Neuronal stem cell (in vitro differentiated cells): ENCODE data around the gene YTHDF1.
A peak's percentile ranks its signal among the peaks of the same experiment; 100 is the strongest.

ENCODE experiments used
- DNase-seq: peaks from one replicate; pipeline ENCODE4 v3.0.0-alpha.2; 2013; ENCODE audit warnings: low spot score
- H2AFZ ChIP-seq: one replicate; pipeline ENCODE4 v1.6.1; 2013; ENCODE audit warnings: mild to moderate bottlenecking, low read length, inconsistent platforms
- H2AK5ac ChIP-seq: 2 replicates; pipeline ENCODE4 v1.6.1; 2013; ENCODE audit warnings: low read depth, mild to moderate bottlenecking, inconsistent platforms, low read length, moderate library complexity, mixed read lengths
- H2BK120ac ChIP-seq: 2 replicates; pipeline ENCODE4 v1.6.1; 2013; ENCODE audit warnings: low read depth, mild to moderate bottlenecking, inconsistent platforms, low read length, moderate library complexity, mixed read lengths
- H2BK12ac ChIP-seq: one replicate; pipeline ENCODE4 v1.6.1; 2013; ENCODE audit warnings: low read length, inconsistent platforms
- H2BK15ac ChIP-seq: 2 replicates; pipeline ENCODE4 v1.6.1; 2013; ENCODE audit warnings: mild to moderate bottlenecking, low read length, inconsistent platforms, mixed read lengths
- H2BK5ac ChIP-seq: one replicate; pipeline ENCODE4 v1.6.1; 2013; ENCODE audit warnings: inconsistent platforms, mild to moderate bottlenecking, low read length, moderate library complexity
- H3K14ac ChIP-seq: one replicate; pipeline ENCODE4 v1.6.1; 2013; ENCODE audit warnings: low read length, inconsistent platforms
- H3K18ac ChIP-seq: 2 replicates; pipeline ENCODE4 v1.6.1; 2013; ENCODE audit warnings: low read length, inconsistent platforms
- H3K23ac ChIP-seq: 2 replicates; pipeline ENCODE4 v1.6.1; 2013; ENCODE audit warnings: low read depth, mild to moderate bottlenecking, mixed read lengths, low read length, inconsistent platforms; ENCODE audit not compliant: poor library complexity
- H3K27ac ChIP-seq: replicated peaks from 3 replicates; pipeline ENCODE4 v1.5.1; 2013; ENCODE audit warnings: low read length, inconsistent platforms
- H3K27me3 ChIP-seq, 3 experiments: 2 replicates each; pipeline ENCODE4 v1.6.1; 2013; ENCODE audit warnings: low read length in 3 of 3, mild to moderate bottlenecking in 2 of 3, inconsistent platforms in 1 of 3, low read depth in 1 of 3, mixed read lengths in 1 of 3, moderate library complexity in 1 of 3; ENCODE audit not compliant: control insufficient read depth in 3 of 3, insufficient read depth in 3 of 3
- H3K36me3 ChIP-seq, 2 donors: replicated peaks in 1 of 2; 2 replicates each; pipeline ENCODE4 v1.6.1; 2013; ENCODE audit warnings: low read length in 2 of 2; ENCODE audit not compliant: control insufficient read depth in 2 of 2, insufficient read depth in 2 of 2
- H3K4ac ChIP-seq: 2 replicates; pipeline ENCODE4 v1.6.1; 2013; ENCODE audit warnings: inconsistent platforms, mild to moderate bottlenecking, low read length, moderate library complexity
- H3K4me1 ChIP-seq, 2 donors: 1 replicate in 1 of 2; 2 replicates in 1 of 2; pipeline ENCODE4 v1.6.1; 2013; ENCODE audit warnings: low read length in 2 of 2, low read depth in 1 of 2; ENCODE audit not compliant: control insufficient read depth in 2 of 2, insufficient read depth in 1 of 2
- H3K4me2 ChIP-seq: one replicate; pipeline ENCODE4 v1.6.1; 2013; ENCODE audit warnings: mild to moderate bottlenecking, low read length, inconsistent platforms; ENCODE audit not compliant: insufficient read depth, poor library complexity, severe bottlenecking
- H3K4me3 ChIP-seq, 2 donors: 2 replicates each; pipeline ENCODE4 v1.5.1; 2013; ENCODE audit warnings: low read length in 2 of 2, mild to moderate bottlenecking in 2 of 2, inconsistent platforms in 1 of 2, moderate library complexity in 1 of 2
- H3K79me1 ChIP-seq: one replicate; pipeline ENCODE4 v1.6.1; 2013; ENCODE audit warnings: low read depth, mild to moderate bottlenecking, inconsistent platforms, low read length, moderate library complexity
- H3K9ac ChIP-seq: one replicate; pipeline ENCODE4 v1.6.1; 2013; ENCODE audit warnings: mild to moderate bottlenecking, low read depth, low read length, inconsistent platforms; ENCODE audit not compliant: poor library complexity
- H3K9me3 ChIP-seq, 2 donors: replicated peaks in 1 of 2; 2 replicates each; pipeline versions ENCODE3 to v1.6.1; 2013; ENCODE audit warnings: low read length in 2 of 2, mild to moderate bottlenecking in 2 of 2, inconsistent platforms in 1 of 2, low read depth in 1 of 2, mixed read lengths in 1 of 2, moderate library complexity in 1 of 2; ENCODE audit not compliant: control insufficient read depth in 2 of 2, insufficient read depth in 1 of 2
- H4K8ac ChIP-seq: one replicate; pipeline ENCODE4 v1.6.1; 2013; ENCODE audit warnings: low read depth, mild to moderate bottlenecking, inconsistent platforms, low read length, moderate library complexity
- H4K91ac ChIP-seq: one replicate; pipeline ENCODE4 v1.6.1; 2013; ENCODE audit warnings: low read length, low read depth, mild to moderate bottlenecking, inconsistent platforms; ENCODE audit not compliant: poor library complexity
- WGBS, 2 donors: extraction: QIAGEN DNeasy Blood & Tissue Kit; methylation state at CpG; one replicate each; pipeline ENCODE4 v1.1.7; 2013; ENCODE audit warnings: missing lambda C conversion rate in 2 of 2, mixed read lengths in 1 of 2; ENCODE audit not compliant: insufficient read length in 2 of 2, insufficient replicate concordance in 1 of 2; ENCODE audit errors: extremely low coverage in 2 of 2; 5-methylcytosine and 5-hydroxymethylcytosine counted together

Gene YTHDF1

DNA sequence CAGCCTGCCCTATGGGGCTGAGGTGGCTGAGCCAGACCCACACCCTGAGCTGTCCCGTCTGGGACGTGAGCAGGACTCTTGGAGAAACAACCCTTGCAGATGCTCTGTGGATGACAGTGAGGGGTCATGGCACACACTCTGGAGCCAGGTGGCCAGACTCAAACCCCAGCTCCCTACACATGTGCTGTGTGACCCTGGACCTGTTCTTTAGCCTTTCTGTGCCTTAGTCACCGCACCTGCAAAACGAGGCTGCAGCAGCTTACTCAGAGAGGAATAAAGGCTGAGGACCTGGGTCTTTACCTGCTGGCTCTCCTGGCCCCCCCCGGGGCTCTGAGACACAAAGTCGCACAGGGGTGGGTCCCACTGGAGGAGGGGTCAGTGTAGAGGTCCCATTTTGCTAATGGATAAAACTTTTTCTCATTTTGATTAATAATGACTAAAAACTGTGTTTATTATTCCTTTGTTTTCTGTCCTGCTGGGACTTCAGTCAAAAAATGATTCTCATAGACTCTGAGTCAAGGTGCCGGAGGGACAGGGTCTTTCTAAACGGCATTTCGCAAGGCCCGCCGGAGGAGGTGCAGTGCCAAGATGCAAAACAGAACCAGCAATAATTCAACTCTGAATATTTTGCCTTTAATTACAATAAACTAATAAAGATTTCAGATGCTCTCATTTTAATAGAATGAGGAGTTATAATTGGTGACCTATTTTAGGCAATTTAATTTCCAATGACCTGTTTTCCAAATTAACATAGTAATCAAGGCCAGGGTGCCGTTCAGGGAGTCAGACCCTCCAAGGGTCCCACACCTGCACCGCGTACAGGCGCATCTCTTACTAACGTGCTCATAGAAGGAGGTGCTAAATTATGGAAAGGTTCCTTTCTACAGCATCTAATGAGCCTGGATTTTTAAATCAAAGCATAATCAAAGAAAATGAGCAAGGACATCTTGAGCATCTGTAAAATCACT is 62.4 kb downstream of the YTHDF1 start:
- no peak overlapping the region for H3K27ac ChIP-seq
- no peak overlapping the region for H3K4me3 ChIP-seq
- peak overlapping the region; percentile 82 for H3K14ac ChIP-seq
- no peak overlapping the region for H2BK12ac ChIP-seq
- H3K23ac ChIP-seq: no peak overlapping the region
- no peak overlapping the region for H2BK120ac ChIP-seq
- H2AK5ac ChIP-seq: no peak overlapping the region
- H3K9ac ChIP-seq: no peak overlapping the region
- H2BK15ac ChIP-seq: no peak overlapping the region
- H3K4ac ChIP-seq: no peak overlapping the region
- H3K79me1 ChIP-seq: no peaks in the 10 kb centered on the region
- no peak overlapping the region for H2BK5ac ChIP-seq
- H3K36me3 ChIP-seq: no peaks in the 10 kb centered on the region
- no peaks in the 10 kb centered on the region for H3K4me1 ChIP-seq
- H4K8ac ChIP-seq: no peak overlapping the region
- H3K27me3 ChIP-seq: peaks cover 0 to 62% (median 0%) of the 10 kb centered on the region in 3 experiments
- peak overlapping the region; percentile 7 for H3K18ac ChIP-seq
- no peaks in the 10 kb centered on the region for H3K9me3 ChIP-seq
- no peak overlapping the region for H4K91ac ChIP-seq
- DNase-seq: no peak
- WGBS, 2 donors: no CpG with 5 or more reads among the region's 16 CpGs
- peak overlapping the region; percentile 11 for H3K4me2 ChIP-seq
- no peak overlapping the region for H2AFZ ChIP-seq

DNA sequence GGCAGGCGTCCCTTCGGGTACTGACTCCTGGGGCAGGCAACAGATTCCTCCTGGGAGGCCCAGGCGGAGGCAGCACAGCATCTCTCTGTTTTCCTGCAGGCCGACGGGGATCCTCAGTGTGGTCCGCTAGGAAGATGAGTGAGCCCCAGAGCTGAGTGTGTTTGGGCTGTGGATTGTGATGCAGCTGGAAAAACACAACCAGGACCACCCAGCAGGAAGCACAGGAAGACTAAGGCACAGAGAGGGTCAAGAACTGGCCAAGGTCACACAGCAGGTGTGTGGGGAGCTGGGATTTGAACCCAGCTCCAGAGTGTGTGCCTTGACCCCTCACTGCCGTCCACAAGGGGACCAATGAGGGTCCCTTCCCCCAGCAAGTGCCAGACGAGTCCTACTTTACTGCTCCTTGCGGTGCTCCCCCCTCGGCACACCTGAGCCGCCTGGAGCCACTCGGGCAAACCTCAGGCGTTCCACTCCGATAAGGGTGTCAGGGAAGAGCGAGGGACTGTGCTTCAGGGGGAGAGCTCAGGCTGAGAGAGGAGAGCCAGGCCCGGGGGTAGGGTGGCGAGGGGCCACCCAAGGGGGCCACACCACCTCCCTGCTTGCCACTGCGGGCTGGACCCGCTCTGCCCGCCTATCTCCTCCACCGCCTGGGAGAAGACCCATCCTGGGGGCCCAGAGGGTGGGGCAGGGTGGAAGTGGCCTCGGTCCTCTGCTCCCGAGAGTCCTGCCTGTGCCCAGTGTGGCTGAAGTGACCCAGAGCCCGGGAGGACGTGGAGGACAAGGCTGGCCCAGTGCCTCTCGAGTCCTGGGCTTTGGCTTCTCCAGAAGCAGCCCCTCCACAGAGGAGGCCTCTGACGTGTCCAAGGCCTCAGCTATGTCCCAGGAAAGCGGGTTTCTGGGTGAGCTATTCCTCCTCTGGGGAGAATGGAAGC is 63.3 kb downstream of the YTHDF1 start:
- no peak overlapping the region for H3K27ac ChIP-seq
- H3K27me3 ChIP-seq: peaks cover 0 to 62% (median 0%) of the 10 kb centered on the region in 3 experiments
- H3K9me3 ChIP-seq: peaks cover 3 to 8% of the 10 kb centered on the region in 2 donors

DNA sequence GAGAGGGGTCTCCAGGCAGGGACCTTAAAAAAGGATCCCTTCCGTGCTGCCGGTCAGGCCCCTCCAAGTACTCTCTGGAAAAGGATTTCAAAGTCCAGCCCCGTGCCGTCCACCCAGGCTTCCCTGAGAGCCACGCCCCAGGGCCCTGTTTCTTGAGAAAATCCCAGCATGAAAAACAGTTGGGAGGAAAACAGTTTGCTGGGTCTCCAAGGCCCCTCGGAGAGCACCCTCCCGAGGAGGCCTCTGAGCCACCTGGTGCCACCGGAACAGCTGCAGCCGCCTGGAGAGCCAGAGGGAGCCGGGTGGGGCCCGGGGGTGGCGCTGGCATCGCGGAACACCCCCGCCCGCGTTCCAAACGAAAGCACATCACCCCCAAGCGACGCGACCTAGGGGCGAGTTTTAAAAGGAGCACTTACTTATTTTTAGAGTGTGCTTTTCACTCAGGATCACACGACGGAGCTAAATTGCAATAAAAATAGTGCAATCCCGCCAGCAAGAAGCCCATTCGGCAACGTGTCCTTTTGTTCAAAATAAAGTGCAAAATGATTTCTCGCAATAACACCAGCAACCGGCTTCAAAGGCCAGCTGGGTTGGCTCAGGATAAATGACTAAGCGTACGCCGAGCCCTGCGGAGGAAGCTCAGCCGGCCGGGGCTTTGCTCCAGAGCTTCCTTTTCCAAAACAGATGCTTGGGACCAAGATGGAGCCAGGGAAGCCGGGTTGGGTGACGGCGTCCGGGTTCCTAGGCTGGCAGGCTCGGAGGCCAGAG is 64.2 kb downstream of the YTHDF1 start:
- Histone ChIP-seq H4K8ac (no peak overlapping the region), H2AFZ (no peak overlapping the region), H3K18ac (peak overlapping the region; percentile 48), H2BK15ac (peak overlapping the region; percentile 93), H2BK5ac (no peak overlapping the region), H3K4me2 (no peak overlapping the region), H2AK5ac (peak overlapping the region; percentile 90), H3K79me1 (no peaks in the 10 kb centered on the region), H3K4ac (no peak overlapping the region), H3K27me3 (peaks cover 0 to 62% (median 0%) of the 10 kb centered on the region in 3 experiments), H3K9me3 (peaks cover 4 to 15% of the 10 kb centered on the region in 2 donors), H3K9ac (no peak overlapping the region), H3K14ac (peak overlapping the region; percentile 71), H2BK120ac (peak overlapping the region; percentile 61), H3K4me1 (no peaks in the 10 kb centered on the region), H2BK12ac (no peak overlapping the region), H4K91ac (no peak overlapping the region), H3K27ac (no peak overlapping the region), H3K4me3 (no peak overlapping the region), H3K23ac (no peak overlapping the region), H3K36me3 (no peaks in the 10 kb centered on the region)
- no CpG with 5 or more reads among the region's 40 CpGs for WGBS, 2 donors
- DNase-seq: no peak

More for the DNA sequence above, 63.3 kb downstream of the YTHDF1 start:
- Histone ChIP-seq H2BK5ac (peak overlapping the region; percentile 66), H3K79me1 (no peaks in the 10 kb centered on the region), H3K18ac (peak overlapping the region; percentile 35), H3K14ac (peak overlapping the region; percentile 47), H3K4me1 (no peaks in the 10 kb centered on the region), H2AFZ (no peak overlapping the region), H2AK5ac (peak overlapping the region; percentile 83), H2BK12ac (no peak overlapping the region), H3K4me2 (no peak overlapping the region), H3K23ac (no peak overlapping the region), H3K36me3 (no peaks in the 10 kb centered on the region), H4K8ac (no peak overlapping the region), H3K4me3 (no peak overlapping the region), H2BK120ac (no peak overlapping the region), H2BK15ac (peak overlapping the region; percentile 93), H3K9ac (no peak overlapping the region), H4K91ac (no peak overlapping the region), H3K4ac (no peak overlapping the region)
- no CpG with 5 or more reads among the region's 28 CpGs for WGBS, 2 donors
- DNase-seq: no peak
